ENCODE data around the gene MEIKIN. TPM values are rescaled to one million over a fixed set of nuclear protein-coding genes. Genes with fewer than 3 reads are reported as not detected.

The MEIKIN gene
- total and polyA plus RNA-seq, 2 experiments from 2014 or later: not detected

GRCh38 chr5:131765261-131765660, 180.2 kb downstream of the MEIKIN start:
- Mint-ChIP-seq H3K27me3 (ENCODE audit: insufficient read depth, low read depth, poor library complexity) (no peaks in the 10 kb centered on the region), H3K36me3 (ENCODE audit: low read depth) (peaks cover 18% of the 10 kb centered on the region; the same call in 2 of the 3 replicates), H3K4me1 (no peaks in the 10 kb centered on the region; the same call in 2 of the 3 replicates), H3K27ac (no peak overlapping the region), H3K9me3 (peaks cover 3% of the 10 kb centered on the region; the same call in 1 of the 3 replicates), H3K4me3 (no peak overlapping the region)
- DNase-seq (ENCODE audit: low spot score): no peak
- H3K79me2 ChIP-seq (replicated peaks; ENCODE audit: insufficient read depth): peaks cover 91% of the 10 kb centered on the region
- no peak for ATAC-seq
- no peaks in the 10 kb centered on the region for H3K4me1 ChIP-seq (ENCODE audit: insufficient read depth)
- no peak overlapping the region for H3K4me3 ChIP-seq
- peaks cover 16% of the 10 kb centered on the region for H4K20me1 ChIP-seq (replicated peaks; ENCODE audit: insufficient read depth)
- TF ChIP-seq ZNF114 (CRISPR knock-in tag; IDR thresholded peaks at IDR 0.05) (no peak), CREB1 (CRISPR knock-in tag; IDR thresholded peaks at IDR 0.05; ENCODE audit: low read depth) (no peak), ETS1 (IDR thresholded peaks at IDR 0.05) (no peak), NANOG (IDR thresholded peaks at IDR 0.05; ENCODE audit: borderline replicate concordance) (no peak), JUNB (IDR thresholded peaks at IDR 0.05; ENCODE audit: unreplicated experiment) (no peak), ZNF331 (CRISPR knock-in tag; IDR thresholded peaks at IDR 0.05; ENCODE audit: low read depth) (no peak), STAT1 (IDR thresholded peaks at IDR 0.05; ENCODE audit: unreplicated experiment) (no peak), REST (IDR thresholded peaks at IDR 0.05; ENCODE audit: unreplicated experiment) (no peak), EZH2phosphoT487 (IDR thresholded peaks at IDR 0.05; ENCODE audit: unreplicated experiment) (no peak), EZH2 (IDR thresholded peaks at IDR 0.05; ENCODE audit: low read depth, unreplicated experiment) (no peak), CTCF (conservative IDR thresholded peaks at IDR 0.05; ENCODE audit: low read depth in 2 of 2) (no peak), POLR2AphosphoS5 (IDR thresholded peaks at IDR 0.05; ENCODE audit: low read depth) (no peak), ZNF462 (CRISPR knock-in tag; IDR thresholded peaks at IDR 0.05) (no peak)
- H3K36me3 ChIP-seq (ENCODE audit: insufficient read depth): no peaks in the 10 kb centered on the region
- no peaks in the 10 kb centered on the region for H3K9me2 ChIP-seq (ENCODE audit: insufficient read depth)
- no peaks in the 10 kb centered on the region for H3K27me3 ChIP-seq (ENCODE audit: insufficient read depth)
- no peak overlapping the region for H3K4me2 ChIP-seq
- no peaks in the 10 kb centered on the region for H3F3A ChIP-seq (replicated peaks; ENCODE audit: low read depth)
- H2AFZ ChIP-seq: no peak overlapping the region
- no peak overlapping the region for H3K27ac ChIP-seq (ENCODE audit: low read depth)
